SK-N-DZ (cell line): ENCODE data around the gene ARHGAP36. TPM values are rescaled to one million over a fixed set of nuclear protein-coding genes. Genes with fewer than 3 reads are reported as not detected.
A peak's percentile ranks its signal among the peaks of the same experiment; 100 is the strongest.

Source experiments
- DNase-seq: peaks from one replicate; pipeline ENCODE4 v3.0.0-alpha.2; 2015; ENCODE audit warnings: low spot score
- polyA plus RNA-seq, 2 experiments: library from polyadenylated mRNA; depleted of rRNA; stranded (reverse); fragments of >200 nt; gene quantifications; 2 replicates each; pipeline ENCODE4 v1.2.3, GENCODE V29; 2014

The ARHGAP36 gene
- 14.0 and 20.0 TPM in 2 replicates for polyA plus RNA-seq (2014; cell fraction: cytosol; rRNA removed)
- 14.5 and 21.1 TPM in 2 replicates for polyA plus RNA-seq (2014; cell fraction: nucleus; rRNA removed)

DNA sequence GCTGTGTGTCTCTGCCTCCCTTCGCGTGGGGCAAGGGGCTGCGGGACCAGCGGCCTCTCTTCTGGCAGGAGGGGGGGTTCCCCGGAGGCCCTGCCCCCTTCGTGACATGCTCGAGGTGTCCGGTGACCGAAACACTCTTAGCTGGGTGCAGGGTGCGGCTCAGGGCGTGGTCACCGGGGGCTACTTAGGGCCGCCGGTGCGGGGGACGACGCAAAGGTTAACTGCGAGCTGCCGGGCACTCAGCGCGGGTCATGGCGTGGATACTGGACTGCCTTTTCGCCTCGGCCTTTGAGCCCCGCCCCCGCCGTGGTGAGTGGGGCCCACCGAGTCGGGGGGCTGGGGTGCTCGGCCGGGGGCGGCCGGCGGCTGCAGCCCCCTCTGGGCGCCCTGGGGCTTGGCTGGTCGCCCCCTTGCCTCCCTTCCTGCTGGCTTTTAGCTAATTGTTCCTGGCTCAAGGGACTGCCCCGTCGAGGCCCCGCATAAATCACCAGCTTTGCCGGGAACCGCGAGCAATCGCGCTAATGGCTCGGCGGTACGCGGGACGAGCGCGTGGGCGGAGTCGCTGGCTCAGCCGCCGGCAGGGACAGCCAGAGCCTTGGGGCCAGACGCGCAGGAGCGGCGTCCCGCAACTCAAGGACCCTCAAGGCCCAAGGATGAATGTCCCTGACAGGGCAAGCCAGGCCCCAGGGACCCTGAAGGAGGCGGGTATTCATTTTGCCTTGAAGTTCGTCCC lies at the start of gene ARHGAP36:
Gene ARHGAP36, plus strand, starts transcription at position 211 of the 733 bp plus-strand sequence. CDS start 23,320 bp downstream, outside the sequence.
- DNase-seq: no peak

GRCh38 chrX:131010186-131010585 lies 48.0 kb upstream of the ARHGAP36 start:
- DNase-seq: no peak

- peak; percentile 74 for DNase-seq
Measured at GRCh38 chrX:131025336-131025735, 32.8 kb upstream of the ARHGAP36 start.

DNA sequence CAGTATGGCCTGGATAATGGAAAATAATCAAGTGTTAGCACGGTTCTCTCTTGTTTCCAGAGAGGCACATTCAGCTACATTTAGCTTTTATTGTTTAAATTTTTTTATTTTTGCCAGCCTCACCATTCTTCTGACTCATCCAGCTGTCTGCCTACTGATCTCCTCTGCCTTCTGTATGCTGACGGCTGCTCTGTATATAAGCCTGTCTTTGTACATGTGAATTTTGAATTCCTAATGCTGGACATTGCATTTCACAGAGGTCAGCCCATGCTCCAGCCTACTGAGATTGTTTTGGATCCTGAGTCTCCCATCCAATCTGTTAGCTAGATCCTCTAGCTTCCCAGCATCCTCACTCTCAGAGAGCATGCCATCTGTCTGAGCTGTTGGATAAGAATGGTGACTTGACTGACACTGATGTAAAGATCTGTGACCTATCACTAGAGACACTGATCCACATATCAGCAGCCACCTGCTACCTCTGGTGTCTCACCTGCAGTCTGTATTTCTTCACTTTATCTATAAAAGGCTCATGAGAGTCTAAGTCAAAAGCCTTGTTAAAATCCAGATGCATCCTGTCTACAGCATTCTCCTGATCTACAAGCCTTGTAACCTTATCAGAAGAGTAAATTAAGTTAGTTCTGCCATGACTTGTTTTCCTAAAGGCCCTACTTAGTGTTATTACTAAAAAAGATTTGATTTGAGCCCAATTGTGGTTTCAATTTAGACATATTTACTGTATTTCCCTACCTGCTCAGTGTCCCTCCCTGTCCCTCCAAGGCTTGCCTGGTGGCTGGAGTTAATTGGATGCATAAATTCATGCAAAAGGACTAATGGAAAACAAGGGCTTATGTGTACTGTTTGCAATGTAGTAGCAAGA lies 25.6 kb upstream of the ARHGAP36 start:
- peak; percentile 98 for DNase-seq

DNA sequence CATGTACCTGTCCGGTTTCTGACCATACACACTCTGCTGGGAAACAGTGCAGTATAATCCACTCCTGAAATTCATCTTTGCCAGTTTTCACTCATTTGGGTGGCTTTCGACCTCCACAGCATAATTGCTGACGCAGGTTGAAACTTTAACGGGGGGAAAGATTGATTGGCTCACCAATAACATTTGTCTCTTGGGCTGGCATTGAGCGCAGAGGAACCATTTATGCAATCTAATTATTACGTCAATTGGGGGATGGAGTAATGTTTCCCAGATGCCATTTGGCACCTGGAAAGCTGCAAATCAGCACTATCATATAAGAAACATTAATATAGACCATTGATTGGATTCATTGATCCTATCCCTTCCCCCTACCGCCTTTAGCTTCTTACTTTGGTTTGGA lies 24.1 kb upstream of the ARHGAP36 start:
- DNase-seq: peak; percentile 80

GRCh38 chrX:131040781-131041180 lies 17.4 kb upstream of the ARHGAP36 start:
- DNase-seq: no peak

DNA sequence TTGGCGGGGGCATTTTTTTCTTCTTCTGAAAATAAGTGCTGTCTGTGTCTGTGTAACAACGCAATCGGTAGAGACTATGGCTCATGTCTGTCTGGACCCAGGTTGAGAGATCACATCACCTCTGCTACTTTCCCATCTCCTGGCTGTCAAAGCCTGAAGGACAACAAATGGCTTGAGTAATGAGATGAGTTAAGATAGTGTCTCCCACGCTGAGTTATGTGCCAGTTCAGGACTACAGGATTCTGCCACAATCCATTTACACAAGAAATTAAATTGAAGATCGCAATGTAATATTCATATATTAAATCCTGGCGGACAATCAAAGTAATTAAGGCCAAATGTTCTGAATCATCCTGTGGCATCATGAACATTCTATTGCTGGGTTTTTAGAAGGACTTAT lies 16.5 kb upstream of the ARHGAP36 start:
- peak; percentile 94 for DNase-seq

DNA sequence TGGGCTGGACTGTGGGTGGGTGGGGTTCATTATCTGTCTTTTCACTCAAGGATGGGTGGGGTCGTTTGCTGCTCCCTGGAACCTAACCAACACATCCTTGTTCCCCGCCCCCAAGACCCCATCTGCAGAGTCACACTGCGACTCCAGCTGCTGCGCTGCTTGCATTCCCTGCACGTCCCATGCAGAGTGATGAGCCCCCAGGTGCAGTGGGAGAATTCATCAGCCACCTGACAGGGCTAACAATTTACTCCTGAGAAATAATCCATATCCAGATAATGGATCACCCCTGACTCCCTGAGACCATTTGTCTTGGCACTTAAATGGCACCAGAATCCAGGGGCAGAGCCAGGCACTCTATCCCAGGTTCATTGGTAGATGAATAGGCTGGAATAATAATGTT lies 12.4 kb upstream of the ARHGAP36 start:
- DNase-seq: no peak

GRCh38 chrX:131046596-131046995 lies 11.6 kb upstream of the ARHGAP36 start:
- no peak for DNase-seq

- no peak for DNase-seq
Measured at GRCh38 chrX:131047180-131047579, 11.0 kb upstream of the ARHGAP36 start.

DNA sequence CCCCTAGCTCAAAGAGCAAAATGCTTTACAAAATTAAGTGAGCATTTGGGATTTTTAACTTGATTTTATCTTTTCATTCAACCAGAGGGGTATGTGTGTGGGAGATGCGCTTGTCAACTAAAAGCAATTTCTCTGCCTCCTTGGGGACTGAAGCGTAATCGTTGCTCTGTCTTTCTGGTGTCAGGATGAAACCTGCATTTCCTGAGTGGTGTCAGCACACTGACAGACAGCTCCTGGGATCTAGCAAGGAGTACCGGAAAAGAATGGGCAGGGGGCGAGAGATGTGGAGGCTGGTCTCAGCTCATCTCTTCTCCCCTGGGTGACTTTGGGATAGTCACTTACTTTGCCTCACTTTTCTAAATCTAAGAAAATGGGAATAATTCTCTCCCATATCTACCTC lies 5.1 kb upstream of the ARHGAP36 start:
- no peak for DNase-seq

DNA sequence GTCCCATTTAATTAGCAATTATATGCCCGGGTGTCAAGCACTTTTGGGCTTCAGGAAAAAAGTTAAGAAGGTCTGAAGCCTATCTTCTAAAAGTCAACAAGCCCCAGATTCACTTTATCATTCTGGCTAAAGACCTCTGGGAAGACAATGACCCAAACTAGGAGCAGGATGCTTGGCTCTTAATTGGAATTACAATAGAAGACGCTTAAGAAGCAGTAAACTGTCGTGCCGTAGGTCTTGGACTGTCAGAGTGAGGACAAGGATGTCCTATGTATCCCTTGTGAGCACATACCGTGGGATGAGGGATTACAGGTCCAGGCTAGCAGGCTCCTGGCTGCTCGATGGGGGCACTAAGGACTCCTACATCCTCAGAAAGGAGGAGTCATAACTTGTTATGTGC lies 3.2 kb upstream of the ARHGAP36 start:
- DNase-seq: no peak

- no peak for DNase-seq
Measured at GRCh38 chrX:131057706-131058105, 440 bp upstream of the ARHGAP36 start.

DNA sequence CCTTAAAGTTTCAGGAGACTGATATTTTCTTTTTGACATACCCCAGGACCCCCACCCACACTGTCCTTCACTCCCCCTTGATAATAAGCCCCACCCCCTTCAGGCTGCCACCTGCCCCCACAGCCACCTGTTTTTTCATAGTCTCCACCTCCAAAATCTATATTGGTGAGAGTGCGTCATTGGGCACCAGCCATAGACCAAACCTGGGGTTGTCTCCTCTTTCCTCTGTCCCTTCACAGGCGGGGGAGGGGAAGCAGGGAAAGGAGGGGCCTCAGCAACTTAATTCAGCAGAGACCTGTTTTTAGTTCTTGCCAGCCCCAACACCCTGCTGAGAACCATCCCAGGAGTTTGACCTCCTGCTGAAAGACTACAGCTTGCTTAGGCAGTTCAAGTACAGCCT lies 1.1 kb downstream of the ARHGAP36 start:
- DNase-seq: no peak

DNA sequence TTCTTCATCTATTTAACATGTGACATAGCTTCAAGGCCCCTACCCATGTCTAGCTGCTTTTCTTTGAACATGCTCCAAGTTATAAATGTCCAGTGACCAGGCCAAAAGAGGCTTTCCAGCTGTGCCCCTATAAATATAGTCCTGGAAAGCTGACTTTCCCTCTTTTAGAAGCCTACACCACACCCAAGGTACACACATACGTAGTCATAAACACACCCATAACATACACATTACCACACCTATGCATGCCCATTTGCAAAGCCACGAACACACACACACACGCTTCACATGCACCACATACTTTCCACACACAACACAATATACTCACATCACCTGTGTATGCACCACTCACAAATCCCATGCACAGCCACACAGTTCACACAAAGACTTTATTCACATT lies 2.0 kb downstream of the ARHGAP36 start:
- DNase-seq: no peak

- DNase-seq: no peak
Measured at GRCh38 chrX:131061306-131061705, 3.2 kb downstream of the ARHGAP36 start.

GRCh38 chrX:131063613-131064012 lies 5.5 kb downstream of the ARHGAP36 start:
- peak; percentile 37 for DNase-seq

GRCh38 chrX:131066237-131066636 lies 8.1 kb downstream of the ARHGAP36 start:
- DNase-seq: no peak

DNA sequence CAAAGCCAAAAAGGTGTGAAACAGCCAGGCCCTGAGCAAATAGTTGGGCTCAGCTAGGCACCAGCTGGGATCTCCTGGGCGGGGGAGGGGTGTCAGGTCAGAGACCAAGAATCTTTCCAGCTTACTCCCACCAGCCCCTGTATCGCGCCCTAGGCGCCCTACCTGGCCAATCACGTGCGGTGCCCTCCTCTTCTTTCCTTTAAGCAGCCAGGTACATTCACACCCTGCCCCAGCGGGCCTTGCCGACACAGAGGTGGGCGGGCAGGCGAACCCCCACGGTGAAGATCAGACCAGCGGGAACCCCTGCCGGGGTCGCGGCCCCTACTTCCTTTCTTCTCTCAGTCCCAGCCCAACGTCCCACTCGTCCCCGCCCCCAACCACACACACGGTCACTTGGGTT lies 9.1 kb downstream of the ARHGAP36 start:
- DNase-seq: no peak

DNA sequence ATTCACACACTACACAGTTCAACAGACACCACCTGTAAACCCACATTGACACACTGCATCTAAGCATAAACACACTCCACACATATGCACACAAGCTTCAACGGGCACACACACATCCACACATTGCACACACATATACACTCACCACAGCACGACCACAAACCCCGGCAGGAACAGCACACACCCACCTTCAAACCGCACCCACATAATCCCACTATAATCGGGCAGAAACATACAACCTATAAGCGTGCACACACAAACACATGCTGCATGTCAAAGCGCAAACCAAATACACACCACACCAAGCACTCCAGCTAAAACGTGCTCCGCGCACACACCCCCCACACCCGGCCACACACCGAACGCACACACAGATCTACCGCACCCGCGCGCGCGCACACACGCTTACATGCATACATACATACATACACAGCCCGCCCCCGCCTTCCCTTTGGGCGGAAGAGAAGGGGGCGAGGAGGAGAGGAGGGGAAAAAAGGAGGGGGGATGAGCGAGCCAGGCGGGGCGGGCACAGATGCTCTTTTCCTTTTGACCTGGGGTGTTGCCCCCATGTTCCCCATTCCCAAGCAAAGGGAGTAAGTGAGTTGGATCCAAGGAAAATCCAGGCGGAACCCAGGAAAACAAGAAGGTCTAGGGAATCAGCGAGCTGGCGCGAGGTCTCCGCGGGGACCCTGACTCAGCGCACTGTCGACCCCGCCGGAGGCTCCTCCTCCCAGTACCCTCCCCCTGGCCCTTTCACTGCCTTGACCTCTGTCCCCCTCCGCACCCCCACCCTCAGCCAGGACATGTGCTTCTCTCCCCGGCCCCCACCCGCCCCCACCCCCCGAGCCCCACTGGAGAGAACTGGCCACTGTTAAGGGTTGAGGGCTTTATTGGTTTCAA lies 9.9 kb downstream of the ARHGAP36 start:
- peak; percentile 51 for DNase-seq

GRCh38 chrX:131068945-131069719 lies 11.0 kb downstream of the ARHGAP36 start:
- peak; percentile 81 for DNase-seq
